Naive thymus-derived CD8-positive, alpha-beta T cell (primary cell): ENCODE results near the gene ADCY6. TPM values are rescaled to one million over a fixed set of nuclear protein-coding genes. Genes with fewer than 3 reads are reported as not detected.
"Not testable (repeated sequence)": the region's sequence is repeated elsewhere in the genome, so short reads cannot be mapped to it uniquely, and the experiment has no call there.

Experiments
- ATAC-seq, 2 donors: fragments of 150-1000 bp; cut with Tn5 transposase in 1 of 2; sonication (Bioruptor Pico), chemical (Tn5 transposase) in 1 of 2; 1 replicate in 1 of 2; 2 replicates in 1 of 2; pipeline ENCODE4 v1.10.0; 2021; ENCODE audit warnings: mild to moderate bottlenecking in 2 of 2, moderate library complexity in 2 of 2
- POLR2A ChIA-PET: fragments of 350-600 bp; sonication (Branson Sonifier 250); formaldehyde crosslinking; loops from one replicate; lab custom pipeline; 2021; ENCODE audit warnings: antibody characterized with exemption; lab: Charles Lee
- DNase-seq, 10 donors: peaks; one replicate each; pipeline versions ENCODE4 v3.0.0 to v3.0.0-alpha.2; 2020 to 2022
- H3K27ac Mint-ChIP-seq, 10 donors: one replicate each; pipeline ENCODE4 v1.8.0; 2020 to 2022; ENCODE audit warnings: mild to moderate bottlenecking in 10 of 10, mixed read lengths in 10 of 10, moderate library complexity in 4 of 10, inconsistent platforms in 1 of 10
- H3K27me3 Mint-ChIP-seq, 5 donors: one replicate each; pipeline ENCODE4 v1.8.0; 2021 to 2022; ENCODE audit warnings: mixed read lengths in 5 of 5
- H3K36me3 Mint-ChIP-seq, 3 donors: one replicate each; pipeline ENCODE4 v1.8.0; 2020 to 2022; ENCODE audit warnings: mixed read lengths in 3 of 3, mild to moderate bottlenecking in 2 of 3, inconsistent platforms in 1 of 3
- H3K4me1 Mint-ChIP-seq, 4 donors: one replicate each; pipeline ENCODE4 v1.8.0; 2021 to 2022; ENCODE audit warnings: mixed read lengths in 4 of 4
- H3K4me3 Mint-ChIP-seq, 10 donors: one replicate each; pipeline ENCODE4 v1.8.0; 2020 to 2022; ENCODE audit warnings: mild to moderate bottlenecking in 10 of 10, mixed read lengths in 10 of 10, moderate library complexity in 6 of 10, inconsistent platforms in 1 of 10
- H3K9me3 Mint-ChIP-seq, 9 donors: one replicate each; pipeline ENCODE4 v1.8.0; 2020 to 2022; ENCODE audit warnings: mixed read lengths in 9 of 9, mild to moderate bottlenecking in 3 of 9, inconsistent platforms in 1 of 9, moderate library complexity in 1 of 9
- polyA plus RNA-seq, 3 donors: library from polyadenylated mRNA; unstranded; fragments of 300-500 nt; fragmentation: Illumina TruSeq; gene quantifications; one replicate each; pipeline ENCODE4 v1.2.3, GENCODE V29; 2021
- total RNA-seq, 8 experiments: library from RNA in 2 of 8; stranded (reverse) in 2 of 8; gene quantifications; one replicate each; pipeline ENCODE4 v1.2.3 and lab custom pipeline; 2021 to 2026

ADCY6 gene
- total and polyA plus RNA-seq, 5 experiments from 2014 or later: not detected

DNA sequence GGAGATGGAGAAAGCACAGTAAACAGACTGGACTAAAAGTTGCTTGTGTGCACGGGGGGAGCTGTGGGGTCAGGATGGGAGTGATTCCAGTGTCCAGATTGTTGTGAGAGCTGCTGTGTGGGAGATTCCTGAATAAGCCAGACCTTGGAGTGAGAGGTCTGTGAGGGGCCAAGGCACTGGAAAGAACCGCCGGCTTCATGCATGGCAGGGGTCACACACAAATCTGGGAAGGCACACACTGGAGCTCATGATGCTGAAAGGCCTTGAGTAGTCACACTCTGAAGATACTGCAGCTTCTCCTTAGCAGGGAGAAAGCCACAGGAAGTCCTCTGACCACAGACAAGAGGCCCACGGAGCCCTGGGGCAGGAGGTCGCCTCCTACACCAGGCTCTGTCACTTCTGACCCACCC, 23.1 kb downstream of the ADCY6 start:
- no peaks in the 10 kb centered on the region for H3K36me3 Mint-ChIP-seq
- no peak overlapping the region for H3K4me3 Mint-ChIP-seq
- ATAC-seq: no peak
- peaks cover 0 to 5% (median 0%) of the 10 kb centered on the region in 5 donors for H3K27me3 Mint-ChIP-seq
- peaks cover 6 to 17% (median 13%) of the 10 kb centered on the region in 4 donors for H3K4me1 Mint-ChIP-seq
- DNase-seq: peak in 1 of 10 donors; percentile 5
- POLR2A ChIA-PET: no interaction called here
- H3K27ac Mint-ChIP-seq: peak overlapping the region in 1 of 10 donors; percentile 13
- no peaks in the 10 kb centered on the region for H3K9me3 Mint-ChIP-seq

DNA sequence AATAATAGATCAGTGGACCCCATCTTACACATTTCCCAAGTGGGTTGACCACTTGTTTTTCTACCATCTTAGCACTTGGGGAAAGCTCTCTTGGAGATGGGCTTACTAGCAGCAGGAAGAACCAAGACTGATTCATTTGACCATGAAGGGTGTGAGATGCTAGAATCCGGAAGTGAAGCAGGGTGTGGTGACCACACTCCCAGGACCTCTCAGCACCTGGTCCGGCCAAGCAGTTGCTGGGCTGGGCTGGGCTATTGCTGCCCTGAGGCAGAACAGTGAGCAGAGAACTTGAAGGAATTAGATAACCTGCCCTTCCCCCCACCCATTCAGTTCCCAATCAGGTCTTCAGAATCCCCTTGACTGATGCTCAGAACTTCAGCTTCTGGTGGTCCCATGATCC, 24.4 kb downstream of the ADCY6 start:
- no peak overlapping the region for H3K4me3 Mint-ChIP-seq
- peaks cover 6 to 17% (median 13%) of the 10 kb centered on the region in 4 donors for H3K4me1 Mint-ChIP-seq
- POLR2A ChIA-PET: no interaction called here
- H3K36me3 Mint-ChIP-seq: no peaks in the 10 kb centered on the region
- H3K27me3 Mint-ChIP-seq: peaks cover 0 to 5% (median 0%) of the 10 kb centered on the region in 5 donors
- DNase-seq (no peak), ATAC-seq (no peak)
- H3K9me3 Mint-ChIP-seq: no peaks in the 10 kb centered on the region
- no peak overlapping the region for H3K27ac Mint-ChIP-seq

DNA sequence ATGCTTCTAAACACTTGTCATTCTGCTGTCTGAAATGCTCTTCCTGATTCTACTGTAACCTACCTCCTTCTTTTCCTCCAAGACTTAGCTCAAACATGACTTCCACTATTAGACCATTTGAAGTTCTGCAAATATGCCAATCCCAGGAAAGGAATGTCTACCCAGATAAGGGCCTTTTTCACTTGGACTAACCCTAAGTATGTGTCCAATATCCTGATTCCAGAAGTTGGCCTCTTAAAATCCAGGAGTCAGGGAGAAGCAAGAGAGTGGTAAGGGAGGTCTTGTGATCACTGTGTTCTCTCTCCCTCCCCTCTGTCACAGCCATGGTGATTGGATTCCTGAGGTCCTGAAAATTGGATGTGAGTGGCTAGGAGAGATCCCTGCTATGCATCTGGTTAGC, 30.2 kb downstream of the ADCY6 start:
- no peaks in the 10 kb centered on the region for H3K4me1 Mint-ChIP-seq
- no peak for ATAC-seq
- no peak overlapping the region for H3K27ac Mint-ChIP-seq
- no peaks in the 10 kb centered on the region for H3K27me3 Mint-ChIP-seq
- H3K36me3 Mint-ChIP-seq: no peaks in the 10 kb centered on the region
- POLR2A ChIA-PET: no interaction called here
- no peaks in the 10 kb centered on the region for H3K9me3 Mint-ChIP-seq
- no peak overlapping the region for H3K4me3 Mint-ChIP-seq
- no peak for DNase-seq

DNA sequence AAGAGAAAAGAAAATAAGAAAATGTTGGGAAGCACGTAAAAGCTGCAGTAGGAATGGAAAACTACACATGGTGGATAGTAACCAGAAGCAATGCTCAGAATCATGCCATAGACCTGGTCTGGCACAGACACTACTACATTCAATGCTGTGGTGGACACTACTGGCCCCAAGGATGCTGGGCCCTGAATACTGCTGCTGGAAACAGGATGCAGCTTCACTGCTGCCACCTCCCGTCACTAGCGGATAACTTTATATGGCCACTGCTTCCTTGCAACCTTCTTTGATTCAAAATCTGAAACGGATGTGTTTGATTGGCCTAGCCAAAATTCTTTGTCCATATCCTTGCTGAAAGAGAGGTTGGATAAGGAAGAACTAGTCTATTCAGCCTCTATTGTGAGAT, 30.7 kb downstream of the ADCY6 start:
- Mint-ChIP-seq H3K4me1 (peaks cover 0 to 2% (median 0%) of the 10 kb centered on the region in 4 donors), H3K27me3 (peaks cover 0 to 2% (median 0%) of the 10 kb centered on the region in 5 donors), H3K27ac (no peak overlapping the region), H3K9me3 (no peaks in the 10 kb centered on the region), H3K36me3 (no peaks in the 10 kb centered on the region), H3K4me3 (no peak overlapping the region)
- ATAC-seq (no peak), DNase-seq (no peak)
- POLR2A ChIA-PET: no interaction called here

DNA sequence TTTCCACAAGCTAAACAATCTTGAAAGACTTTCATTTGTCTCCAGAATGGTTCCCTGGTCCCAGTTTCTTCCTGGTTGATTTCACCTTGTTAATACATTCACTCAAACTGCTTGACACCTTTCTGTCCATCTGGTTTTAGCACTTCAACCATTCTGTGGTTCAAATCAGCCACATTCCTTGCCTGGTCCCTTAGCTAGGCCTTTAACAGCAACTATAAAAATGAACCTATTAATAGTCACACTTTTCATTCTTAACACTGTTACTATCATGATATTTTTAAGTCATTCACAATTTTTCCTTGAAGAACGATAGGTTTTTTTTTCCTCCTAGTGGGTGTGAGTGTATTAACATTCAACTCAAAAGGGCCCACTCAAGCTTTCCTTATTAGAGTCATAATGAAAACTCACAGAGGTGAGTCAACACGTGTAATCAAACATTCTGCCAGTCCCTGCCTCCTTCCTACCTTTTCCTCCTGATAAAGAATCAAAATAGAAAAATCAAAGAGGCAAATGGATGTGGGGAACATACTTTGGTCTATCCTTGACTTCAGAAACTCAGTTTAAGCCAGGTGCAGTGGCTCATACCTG, 38.0 kb downstream of the ADCY6 start:
- ATAC-seq: no peak

DNA sequence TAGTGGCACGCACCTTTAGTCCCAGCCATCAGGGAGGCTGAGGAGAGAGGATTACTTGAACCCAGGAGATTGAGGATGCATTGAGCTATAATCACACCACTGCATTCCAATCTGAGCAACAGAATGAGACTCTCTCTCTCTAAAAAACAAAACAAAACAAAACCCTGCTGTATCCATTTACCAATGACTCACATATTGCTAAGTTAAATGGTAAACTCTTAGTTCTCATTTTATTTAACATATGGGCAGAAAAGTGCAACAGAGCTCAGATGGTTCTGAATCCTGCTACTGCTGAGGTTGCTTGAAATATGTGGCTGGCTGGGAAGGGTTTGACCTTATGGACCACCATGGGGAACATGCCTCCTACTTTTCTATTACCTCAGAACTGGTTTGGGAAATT, 38.7 kb downstream of the ADCY6 start:
- H3K4me1 Mint-ChIP-seq: peaks cover 0 to 3% (median 0%) of the 10 kb centered on the region in 4 donors
- H3K27ac Mint-ChIP-seq: no peak overlapping the region
- no peak for ATAC-seq
- POLR2A ChIA-PET: no interaction called here
- peaks cover 0 to 2% (median 0%) of the 10 kb centered on the region in 5 donors for H3K27me3 Mint-ChIP-seq
- H3K36me3 Mint-ChIP-seq: no peaks in the 10 kb centered on the region
- no peak overlapping the region for H3K4me3 Mint-ChIP-seq
- H3K9me3 Mint-ChIP-seq: no peaks in the 10 kb centered on the region
- DNase-seq: no peak

More for the DNA sequence above, 38.0 kb downstream of the ADCY6 start:
- Mint-ChIP-seq H3K36me3 (no peaks in the 10 kb centered on the region), H3K27ac (peak overlapping the region in 2 of 10 donors; percentile 33 to 45), H3K27me3 (peaks cover 0 to 2% (median 0%) of the 10 kb centered on the region in 5 donors), H3K4me1 (peaks cover 0 to 3% (median 0%) of the 10 kb centered on the region in 4 donors), H3K4me3 (no peak overlapping the region), H3K9me3 (no peaks in the 10 kb centered on the region)
- POLR2A ChIA-PET: no interaction called here
- DNase-seq: no peak

DNA sequence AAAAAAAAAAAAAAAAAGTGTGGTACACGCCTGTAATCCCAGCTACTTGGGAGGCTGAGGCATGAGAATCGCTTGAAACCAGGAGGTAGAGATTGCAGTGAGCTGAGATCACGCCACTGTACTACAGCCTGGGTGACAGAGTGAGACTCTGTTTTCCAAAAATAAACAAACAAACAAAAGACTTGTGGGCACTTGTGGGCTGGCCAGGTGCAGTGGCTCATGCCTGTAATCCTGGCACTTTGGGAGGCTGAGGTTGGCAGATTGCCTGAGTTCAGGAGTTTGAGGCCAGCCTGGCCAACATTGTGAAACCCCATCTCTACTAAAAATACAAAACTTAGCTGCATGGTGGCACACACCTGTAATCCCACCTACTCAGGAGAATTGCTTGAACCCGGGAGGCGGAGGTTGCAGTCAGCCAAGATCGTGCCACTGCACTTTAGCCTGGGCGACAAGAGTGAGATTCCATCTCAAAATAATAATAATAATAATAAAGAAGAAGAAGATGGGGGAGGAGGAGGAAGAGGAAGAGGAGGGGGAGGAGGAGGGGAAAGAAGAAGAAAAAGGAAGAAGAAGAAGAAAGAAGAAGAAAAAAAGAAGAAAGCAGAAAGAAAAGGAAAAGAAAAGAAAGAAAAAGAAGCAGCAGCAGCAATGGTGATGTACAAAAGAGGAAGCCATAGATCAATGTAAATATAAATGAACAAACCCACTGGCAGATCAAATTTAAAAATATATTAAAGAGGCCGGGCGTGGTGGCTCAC, 44.5 kb downstream of the ADCY6 start:
- POLR2A ChIA-PET: no interaction called here
- no peaks in the 10 kb centered on the region for H3K36me3 Mint-ChIP-seq
- DNase-seq (no peak), ATAC-seq (no peak)
- peak overlapping the region in 1 of 10 donors; percentile 37 for H3K27ac Mint-ChIP-seq
- no peaks in the 10 kb centered on the region for H3K4me1 Mint-ChIP-seq
- H3K9me3 Mint-ChIP-seq: no peaks in the 10 kb centered on the region
- H3K4me3 Mint-ChIP-seq: no peak overlapping the region
- H3K27me3 Mint-ChIP-seq: peaks cover 0 to 17% (median 11%) of the 10 kb centered on the region in 5 donors

DNA sequence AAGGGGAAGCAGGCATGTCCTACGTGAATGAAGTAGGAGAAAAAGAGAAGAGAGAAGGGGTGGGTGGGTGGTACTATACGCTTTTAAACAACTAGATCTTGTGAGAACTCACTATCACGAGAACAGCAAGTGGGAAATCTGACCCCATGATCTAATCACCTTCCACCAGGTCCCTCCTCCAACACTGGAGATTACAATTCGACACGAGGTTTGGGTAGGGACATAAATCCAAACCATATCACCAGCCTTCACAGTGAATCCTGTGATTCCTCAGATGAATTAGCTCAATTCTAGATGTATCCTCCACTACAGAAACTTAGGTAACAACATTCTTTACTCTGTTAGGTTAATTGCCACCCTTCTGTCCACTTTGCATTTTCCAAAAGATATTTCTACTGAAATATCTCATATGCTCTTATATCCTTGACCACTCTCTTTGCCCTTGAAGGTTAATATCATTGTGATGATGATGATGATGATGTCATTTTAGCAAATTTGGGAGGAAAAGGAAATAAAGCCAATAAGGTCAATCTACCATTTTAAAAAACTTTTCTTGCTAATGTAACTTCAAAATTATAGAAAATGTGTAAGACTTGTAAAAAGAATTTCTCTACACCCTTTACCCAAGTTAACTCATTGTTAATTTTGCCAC, 49.1 kb downstream of the ADCY6 start:
- no peak for DNase-seq
- POLR2A ChIA-PET: no interaction called here
- H3K27ac Mint-ChIP-seq: no peak overlapping the region
- H3K36me3 Mint-ChIP-seq: no peaks in the 10 kb centered on the region
- H3K4me3 Mint-ChIP-seq: no peak overlapping the region
- no peaks in the 10 kb centered on the region for H3K9me3 Mint-ChIP-seq
- ATAC-seq: no peak
- no peaks in the 10 kb centered on the region for H3K4me1 Mint-ChIP-seq
- H3K27me3 Mint-ChIP-seq: peaks cover 4 to 22% (median 14%) of the 10 kb centered on the region in 5 donors

DNA sequence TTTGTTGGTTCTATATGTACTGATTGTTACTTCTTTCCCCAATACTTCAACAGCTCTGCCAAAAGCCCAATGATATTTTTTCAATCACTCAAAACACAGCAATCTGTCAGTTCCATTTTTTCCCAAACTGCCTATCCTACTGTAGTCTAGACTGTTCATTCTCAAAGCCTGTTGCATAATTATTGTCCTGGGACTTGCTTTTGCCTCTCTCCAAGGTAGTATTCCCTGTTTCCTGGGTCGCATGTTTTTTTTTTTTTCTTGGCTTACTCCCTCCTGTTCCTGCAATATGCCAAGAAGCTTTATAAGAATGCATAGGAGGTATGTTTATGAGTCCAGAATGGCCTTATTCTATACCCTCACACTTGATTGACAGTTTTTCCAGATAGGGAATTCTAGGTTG, 52.4 kb downstream of the ADCY6 start:
- Mint-ChIP-seq H3K4me3 (no peak overlapping the region), H3K9me3 (no peaks in the 10 kb centered on the region), H3K27me3 (peaks cover 4 to 22% (median 15%) of the 10 kb centered on the region in 5 donors), H3K4me1 (no peaks in the 10 kb centered on the region), H3K27ac (no peak overlapping the region), H3K36me3 (no peaks in the 10 kb centered on the region)
- POLR2A ChIA-PET: no interaction called here
- ATAC-seq (no peak), DNase-seq (no peak)

DNA sequence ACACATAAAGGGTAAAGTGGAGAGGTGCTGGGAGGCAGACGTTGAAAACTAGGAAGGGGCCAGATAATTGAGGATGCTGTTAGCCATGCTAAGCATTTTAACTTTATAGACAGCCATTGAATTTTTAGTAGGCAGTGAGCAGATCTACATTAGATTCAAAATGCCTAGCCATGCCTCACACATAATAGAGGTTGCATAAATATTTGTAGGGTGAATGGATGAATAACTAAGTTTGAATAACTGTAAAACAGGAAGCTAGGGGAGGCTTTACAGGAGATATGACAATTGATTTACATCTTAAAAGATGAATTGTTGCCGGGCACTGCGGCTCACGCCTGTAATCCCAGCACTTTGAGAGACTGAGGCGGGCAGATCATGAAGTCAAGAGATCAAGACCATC, 60.1 kb downstream of the ADCY6 start:
- ATAC-seq: no peak

DNA sequence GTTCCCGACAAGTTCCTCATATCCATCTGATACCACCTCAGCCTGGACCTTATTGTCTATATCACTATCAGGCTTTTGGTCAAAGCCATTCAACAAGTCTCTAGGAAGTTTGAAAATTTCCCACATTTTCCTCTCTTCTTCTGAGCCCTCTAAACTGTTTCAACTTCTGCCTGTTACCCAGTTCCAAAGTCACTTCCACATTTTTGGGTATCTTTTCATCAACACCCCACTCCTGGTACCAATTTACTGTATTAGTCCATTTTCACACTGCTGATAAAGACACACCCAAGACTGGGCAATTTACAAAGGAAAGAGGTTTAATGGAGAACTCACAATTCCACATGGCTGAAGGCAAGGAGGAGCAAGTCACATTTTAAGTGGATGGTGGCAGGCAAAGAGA, 68.2 kb downstream of the ADCY6 start:
- H3K27me3 Mint-ChIP-seq, DNase-seq, H3K4me3 Mint-ChIP-seq, ATAC-seq, POLR2A ChIA-PET: not testable (repeated sequence)
- peak overlapping the region in 1 of 10 donors; percentile 21 for H3K27ac Mint-ChIP-seq
- peaks cover 8 to 25% (median 15%) of the 10 kb centered on the region in 9 donors for H3K9me3 Mint-ChIP-seq
- H3K4me1 Mint-ChIP-seq: peaks cover 8 to 17% (median 12%) of the 10 kb centered on the region in 4 donors
- H3K36me3 Mint-ChIP-seq: peaks cover 5 to 14% (median 14%) of the 10 kb centered on the region in 3 donors

More for the DNA sequence above, 60.1 kb downstream of the ADCY6 start:
- Mint-ChIP-seq H3K27ac (no peak overlapping the region), H3K36me3 (no peaks in the 10 kb centered on the region), H3K4me3 (no peak overlapping the region), H3K9me3 (no peaks in the 10 kb centered on the region), H3K4me1 (no peaks in the 10 kb centered on the region), H3K27me3 (peaks cover 0 to 7% (median 1%) of the 10 kb centered on the region in 5 donors)
- POLR2A ChIA-PET: no interaction called here
- DNase-seq: no peak

DNA sequence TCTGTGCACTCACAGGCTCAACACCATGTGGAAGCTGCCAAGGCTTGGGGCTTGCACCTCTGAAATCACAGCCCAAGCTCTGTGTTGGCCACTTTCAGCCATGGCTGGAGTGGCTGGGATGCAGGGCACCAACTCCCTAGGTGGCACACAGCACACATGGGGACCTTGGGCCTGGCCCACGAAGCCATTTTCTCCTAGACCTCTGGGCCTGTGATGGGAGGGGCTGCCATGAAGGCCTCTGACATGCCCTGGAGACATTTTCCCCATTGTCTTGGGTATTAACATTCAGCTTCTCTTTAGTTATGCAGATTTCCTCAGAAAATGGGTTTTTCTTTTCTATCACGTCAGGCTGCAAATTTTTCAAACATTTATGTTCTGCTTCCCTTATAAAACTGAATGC, 68.7 kb downstream of the ADCY6 start:
- DNase-seq, H3K27me3 Mint-ChIP-seq, H3K27ac Mint-ChIP-seq, H3K4me3 Mint-ChIP-seq, POLR2A ChIA-PET, ATAC-seq: not testable (repeated sequence)
- Mint-ChIP-seq H3K9me3 (peaks cover 8 to 25% (median 15%) of the 10 kb centered on the region in 9 donors), H3K36me3 (peaks cover 9 to 14% (median 14%) of the 10 kb centered on the region in 3 donors), H3K4me1 (peaks cover 9 to 21% (median 16%) of the 10 kb centered on the region in 4 donors)

DNA sequence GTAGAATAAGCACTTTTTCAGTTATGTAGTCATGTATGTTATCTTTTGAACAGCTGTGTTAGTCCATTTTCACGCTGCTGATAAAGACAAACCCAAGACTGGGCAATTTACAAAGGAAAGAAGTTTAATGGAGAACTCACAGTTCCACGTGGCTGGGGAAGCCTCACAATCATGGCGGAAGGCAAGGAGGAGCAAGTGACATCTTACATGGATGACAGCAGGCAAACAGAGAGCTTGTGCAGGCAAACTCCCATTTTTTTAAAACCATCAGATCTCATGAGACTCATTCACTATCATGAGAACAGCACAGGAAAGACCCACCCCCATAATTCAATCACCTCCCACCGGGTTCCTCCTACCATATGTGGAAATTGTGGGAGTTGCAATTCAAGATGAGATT, 69.9 kb downstream of the ADCY6 start:
- Mint-ChIP-seq H3K4me1 (peaks cover 12 to 33% (median 28%) of the 10 kb centered on the region in 4 donors), H3K36me3 (peaks cover 14 to 20% (median 15%) of the 10 kb centered on the region in 3 donors), H3K27ac (peak overlapping the region in 2 of 10 donors; percentile 96 to 100), H3K9me3 (peaks cover 8 to 25% (median 15%) of the 10 kb centered on the region in 9 donors)
- not testable (repeated sequence) for ATAC-seq, H3K4me3 Mint-ChIP-seq, DNase-seq, H3K27me3 Mint-ChIP-seq
- POLR2A ChIA-PET: interaction anchor here (0.6 kb wide), 1 partner anchor 416 kb away, joined by 7 read pairs; no protein-coding TSS in a partner anchor
